ENCODE data around the gene RBMY1B. TPM values are rescaled to one million over a fixed set of nuclear protein-coding genes. Genes with fewer than 3 reads are reported as not detected.

RBMY1B gene
- not detected in 2 replicates for total RNA-seq

DNA sequence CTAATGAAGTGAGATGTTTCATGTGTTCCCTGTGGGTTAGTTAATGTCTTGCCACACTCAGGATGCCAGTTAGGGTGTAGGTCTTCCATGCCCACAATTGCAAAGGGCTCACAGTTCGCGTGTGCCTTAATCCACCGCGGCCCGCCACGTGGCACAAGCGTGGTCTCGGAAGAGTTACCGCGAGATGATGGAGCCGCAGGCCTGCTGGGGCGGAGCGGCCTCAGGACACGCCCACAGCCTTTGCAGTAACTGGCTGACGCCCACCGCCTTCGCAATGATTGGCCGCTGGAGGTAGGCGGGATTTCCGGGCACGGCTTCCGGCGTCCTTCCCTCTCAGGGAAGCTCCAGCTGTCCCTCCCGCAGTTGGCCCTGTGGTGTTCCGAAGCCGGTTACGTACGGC is at the start of gene RBMY1B:
TSS of gene RBMY1B (plus strand) at position 301 of the 400 bp plus-strand sequence. CDS start 2,013 bp downstream, outside the sequence.

DNA sequence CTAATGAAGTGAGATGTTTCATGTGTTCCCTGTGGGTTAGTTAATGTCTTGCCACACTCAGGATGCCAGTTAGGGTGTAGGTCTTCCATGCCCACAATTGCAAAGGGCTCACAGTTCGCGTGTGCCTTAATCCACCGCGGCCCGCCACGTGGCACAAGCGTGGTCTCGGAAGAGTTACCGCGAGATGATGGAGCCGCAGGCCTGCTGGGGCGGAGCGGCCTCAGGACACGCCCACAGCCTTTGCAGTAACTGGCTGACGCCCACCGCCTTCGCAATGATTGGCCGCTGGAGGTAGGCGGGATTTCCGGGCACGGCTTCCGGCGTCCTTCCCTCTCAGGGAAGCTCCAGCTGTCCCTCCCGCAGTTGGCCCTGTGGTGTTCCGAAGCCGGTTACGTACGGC is 23.4 kb downstream of the RBMY1B start, which contains the start of gene RBMY1A1:
TSS of gene RBMY1A1 (plus strand) at position 301 of the 400 bp plus-strand sequence. CDS start 2,013 bp downstream, outside the sequence.

Other genes starting within 250 kb of the RBMY1B start
- gene RBMY1A1, start 23.5 kb downstream of the RBMY1B start, total RNA-seq: not detected in 2 replicates